Measurements from ENCODE around the gene WNT8A. TPM values are rescaled to one million over a fixed set of nuclear protein-coding genes. Genes with fewer than 3 reads are reported as not detected.
A peak's percentile ranks its signal among the peaks of the same experiment; 100 is the strongest.

Gene WNT8A
- total RNA-seq, 1 experiment from 2014 or later = not detected

DNA sequence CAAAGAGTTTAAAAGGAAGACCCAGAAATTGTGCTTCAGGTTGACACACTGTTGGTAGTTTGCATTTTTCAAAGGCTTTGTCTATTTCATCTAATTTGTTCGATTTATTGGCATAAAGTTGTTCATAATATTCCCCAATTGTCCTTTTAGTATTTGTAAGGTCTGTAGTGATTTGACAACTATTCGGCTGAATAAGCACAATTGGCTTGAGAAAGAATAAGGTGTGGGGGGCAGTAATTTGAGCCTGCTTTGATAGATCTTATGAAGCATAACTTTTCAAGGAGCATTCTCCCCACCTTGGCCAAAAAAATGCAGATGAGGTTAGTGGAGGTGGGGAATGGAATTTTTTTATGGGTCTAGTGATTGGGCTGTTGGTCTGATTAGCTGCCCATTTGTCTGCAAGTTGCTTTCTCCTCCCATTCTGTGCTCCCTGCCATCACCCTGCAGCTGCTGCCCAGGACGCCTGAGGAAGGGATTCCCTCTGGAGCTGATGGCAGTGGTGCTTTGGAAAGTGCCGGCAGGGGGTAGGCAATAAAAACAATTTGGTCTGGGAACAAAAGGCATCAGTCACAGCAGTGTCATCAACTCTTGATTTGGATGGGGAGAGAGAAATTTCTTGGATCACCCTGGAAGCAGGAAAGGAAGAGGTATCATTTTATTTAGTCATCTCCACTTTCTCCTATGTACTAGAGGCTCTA lies 26.6 kb downstream of the WNT8A start:
- ATAC-seq = peak; percentile 51; the same call in 1 of the 2 replicates
- H3K9me3 ChIP-seq (ENCODE audit: control insufficient read depth, insufficient read depth, low read depth, low read length) = no peaks in the 10 kb centered on the region
- H3K4me3 ChIP-seq (ENCODE audit: low read depth in 2 of 2, low read length in 2 of 2) = no peak overlapping the region
- no peak for DNase-seq (ENCODE audit: low read depth, low spot score)
- no peaks in the 10 kb centered on the region for H3K36me3 ChIP-seq (ENCODE audit: control insufficient read depth, insufficient read depth, low read length)
- H3K27me3 ChIP-seq (ENCODE audit: control insufficient read depth, insufficient read depth, low read length) = no peaks in the 10 kb centered on the region
- POLR2A ChIA-PET = no interaction called here
- in situ Hi-C loops (cut with HindIII; ENCODE audit: low pct_unique_long_range_greater_than_20kb, low sequenced_read_pairs) (no loop called here), intact Hi-C loops (cut with micrococcal nuclease; ENCODE audit: unreplicated experiment) (no loop called here)
- no peak overlapping the region for H3K27ac ChIP-seq (ENCODE audit: low read length)
- CTCF ChIA-PET = interaction anchor here (0.5 kb wide), 1 partner anchor 17 kb away, joined by 6 read pairs; no protein-coding TSS in a partner anchor
- H3K4me1 ChIP-seq (ENCODE audit: control insufficient read depth, insufficient read depth, low read length) = peaks cover 3% of the 10 kb centered on the region; the same call in 1 of the 2 replicates
- no TSS peak for BruUV-seq (replicated peaks)
- TF ChIP-seq, protein P1, sequence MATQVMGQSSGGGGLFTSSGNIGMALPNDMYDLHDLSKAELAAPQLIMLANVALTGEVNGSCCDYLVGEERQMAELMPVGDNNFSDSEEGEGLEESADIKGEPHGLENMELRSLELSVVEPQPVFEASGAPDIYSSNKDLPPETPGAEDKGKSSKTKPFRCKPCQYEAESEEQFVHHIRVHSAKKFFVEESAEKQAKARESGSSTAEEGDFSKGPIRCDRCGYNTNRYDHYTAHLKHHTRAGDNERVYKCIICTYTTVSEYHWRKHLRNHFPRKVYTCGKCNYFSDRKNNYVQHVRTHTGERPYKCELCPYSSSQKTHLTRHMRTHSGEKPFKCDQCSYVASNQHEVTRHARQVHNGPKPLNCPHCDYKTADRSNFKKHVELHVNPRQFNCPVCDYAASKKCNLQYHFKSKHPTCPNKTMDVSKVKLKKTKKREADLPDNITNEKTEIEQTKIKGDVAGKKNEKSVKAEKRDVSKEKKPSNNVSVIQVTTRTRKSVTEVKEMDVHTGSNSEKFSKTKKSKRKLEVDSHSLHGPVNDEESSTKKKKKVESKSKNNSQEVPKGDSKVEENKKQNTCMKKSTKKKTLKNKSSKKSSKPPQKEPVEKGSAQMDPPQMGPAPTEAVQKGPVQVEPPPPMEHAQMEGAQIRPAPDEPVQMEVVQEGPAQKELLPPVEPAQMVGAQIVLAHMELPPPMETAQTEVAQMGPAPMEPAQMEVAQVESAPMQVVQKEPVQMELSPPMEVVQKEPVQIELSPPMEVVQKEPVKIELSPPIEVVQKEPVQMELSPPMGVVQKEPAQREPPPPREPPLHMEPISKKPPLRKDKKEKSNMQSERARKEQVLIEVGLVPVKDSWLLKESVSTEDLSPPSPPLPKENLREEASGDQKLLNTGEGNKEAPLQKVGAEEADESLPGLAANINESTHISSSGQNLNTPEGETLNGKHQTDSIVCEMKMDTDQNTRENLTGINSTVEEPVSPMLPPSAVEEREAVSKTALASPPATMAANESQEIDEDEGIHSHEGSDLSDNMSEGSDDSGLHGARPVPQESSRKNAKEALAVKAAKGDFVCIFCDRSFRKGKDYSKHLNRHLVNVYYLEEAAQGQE (IDR thresholded peaks at IDR 0.05; ENCODE audit: insufficient read depth in 1 of 2, low read depth in 2 of 2, low read length in 1 of 2) = no peak
- TF ChIP-seq SIN3A (IDR thresholded peaks at IDR 0.05; ENCODE audit: borderline replicate concordance, insufficient read depth, low read depth, low read length) (no peak), POLR2AphosphoS5 (IDR thresholded peaks at IDR 0.05; ENCODE audit: low read depth, low read length) (no peak), TCF7L2 (IDR thresholded peaks at IDR 0.05; ENCODE audit: low read depth, low read length) (no peak)
- TF ChIP-seq, protein P2, sequence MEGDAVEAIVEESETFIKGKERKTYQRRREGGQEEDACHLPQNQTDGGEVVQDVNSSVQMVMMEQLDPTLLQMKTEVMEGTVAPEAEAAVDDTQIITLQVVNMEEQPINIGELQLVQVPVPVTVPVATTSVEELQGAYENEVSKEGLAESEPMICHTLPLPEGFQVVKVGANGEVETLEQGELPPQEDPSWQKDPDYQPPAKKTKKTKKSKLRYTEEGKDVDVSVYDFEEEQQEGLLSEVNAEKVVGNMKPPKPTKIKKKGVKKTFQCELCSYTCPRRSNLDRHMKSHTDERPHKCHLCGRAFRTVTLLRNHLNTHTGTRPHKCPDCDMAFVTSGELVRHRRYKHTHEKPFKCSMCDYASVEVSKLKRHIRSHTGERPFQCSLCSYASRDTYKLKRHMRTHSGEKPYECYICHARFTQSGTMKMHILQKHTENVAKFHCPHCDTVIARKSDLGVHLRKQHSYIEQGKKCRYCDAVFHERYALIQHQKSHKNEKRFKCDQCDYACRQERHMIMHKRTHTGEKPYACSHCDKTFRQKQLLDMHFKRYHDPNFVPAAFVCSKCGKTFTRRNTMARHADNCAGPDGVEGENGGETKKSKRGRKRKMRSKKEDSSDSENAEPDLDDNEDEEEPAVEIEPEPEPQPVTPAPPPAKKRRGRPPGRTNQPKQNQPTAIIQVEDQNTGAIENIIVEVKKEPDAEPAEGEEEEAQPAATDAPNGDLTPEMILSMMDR (IDR thresholded peaks at IDR 0.05) = no peak

DNA sequence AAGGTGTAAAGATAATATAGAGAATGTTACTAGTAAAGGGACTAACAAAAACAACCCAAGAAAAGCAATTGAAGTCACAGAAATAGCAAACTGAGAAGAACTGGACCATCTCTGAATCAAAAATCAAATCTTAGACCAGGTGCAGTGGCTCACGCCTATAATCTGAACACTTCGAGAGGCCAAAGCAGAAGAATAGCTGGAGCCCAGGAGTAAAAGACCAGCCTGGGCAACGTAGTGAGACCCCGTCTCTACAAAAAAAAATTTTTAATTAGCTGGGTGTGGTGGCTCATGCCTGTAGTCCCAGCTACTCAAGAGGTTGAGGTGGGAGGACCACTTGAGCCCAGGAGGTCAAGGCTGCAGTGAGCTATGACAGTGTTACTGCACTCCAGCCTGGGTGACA lies 27.3 kb downstream of the WNT8A start:
- no peak for DNase-seq (ENCODE audit: low read depth, low spot score)
- Histone ChIP-seq H3K27me3 (ENCODE audit: control insufficient read depth, insufficient read depth, low read length) (no peaks in the 10 kb centered on the region), H3K27ac (ENCODE audit: low read length) (no peak overlapping the region), H3K4me3 (ENCODE audit: low read depth in 2 of 2, low read length in 2 of 2) (no peak overlapping the region), H3K4me1 (ENCODE audit: control insufficient read depth, insufficient read depth, low read length) (peaks cover 3% of the 10 kb centered on the region; the same call in 1 of the 2 replicates), H3K9me3 (ENCODE audit: control insufficient read depth, insufficient read depth, low read depth, low read length) (no peaks in the 10 kb centered on the region), H3K36me3 (ENCODE audit: control insufficient read depth, insufficient read depth, low read length) (no peaks in the 10 kb centered on the region)
- CTCF ChIA-PET = no interaction called here
- in situ Hi-C loops (cut with HindIII; ENCODE audit: low pct_unique_long_range_greater_than_20kb, low sequenced_read_pairs) (no loop called here), intact Hi-C loops (cut with micrococcal nuclease; ENCODE audit: unreplicated experiment) (no loop called here)
- no peak for ATAC-seq
- POLR2A ChIA-PET = no interaction called here
- BruUV-seq (replicated peaks) = no TSS peak
- TF ChIP-seq TCF7L2 (IDR thresholded peaks at IDR 0.05; ENCODE audit: low read depth, low read length) (no peak), POLR2AphosphoS5 (IDR thresholded peaks at IDR 0.05; ENCODE audit: low read depth, low read length) (no peak), SIN3A (IDR thresholded peaks at IDR 0.05; ENCODE audit: borderline replicate concordance, insufficient read depth, low read depth, low read length) (no peak)
- TF ChIP-seq, protein P2 (IDR thresholded peaks at IDR 0.05) = no peak
- TF ChIP-seq, protein P1 (IDR thresholded peaks at IDR 0.05; ENCODE audit: insufficient read depth in 1 of 2, low read depth in 2 of 2, low read length in 1 of 2) = no peak
